KMS-11 (cell line): Measurements from ENCODE around the gene FUOM.
"Not testable (repeated sequence)": the region's sequence is repeated elsewhere in the genome, so short reads cannot be mapped to it uniquely, and the experiment has no call there.

Experiments used
- H2AFZ ChIP-seq: fragments of 200-600 bp; sonication (generic); 2 replicates; pipeline ENCODE4 v1.6.1; 2016; ENCODE audit warnings: antibody characterized with exemption, mixed run types, low read depth
- H3K27ac ChIP-seq: fragments of 200-600 bp; sonication (generic); 2 replicates; pipeline ENCODE4 v1.6.1; 2016; ENCODE audit warnings: mild to moderate bottlenecking, mixed run types
- H3K27me3 ChIP-seq: fragments of 200-600 bp; sonication (generic); 2 replicates; pipeline ENCODE4 v1.6.1; 2017; ENCODE audit warnings: mild to moderate bottlenecking, low read depth, mixed run types, moderate library complexity; ENCODE audit not compliant: insufficient read depth
- H3K36me3 ChIP-seq: fragments of 200-600 bp; sonication (generic); 2 replicates; pipeline ENCODE4 v1.6.1; 2017; ENCODE audit warnings: mild to moderate bottlenecking, mixed run types; ENCODE audit not compliant: insufficient read depth
- H3K4me1 ChIP-seq: fragments of 200-600 bp; sonication (generic); 2 replicates; pipeline ENCODE4 v1.6.1; 2016; ENCODE audit warnings: mild to moderate bottlenecking, low read depth, mixed run types; ENCODE audit not compliant: poor library complexity, severe bottlenecking
- H3K4me2 ChIP-seq: fragments of 200-600 bp; sonication (generic); 2 replicates; pipeline ENCODE4 v1.7.0; 2016; ENCODE audit warnings: mild to moderate bottlenecking, mixed run types
- H3K4me3 ChIP-seq: fragments of 200-600 bp; sonication (generic); IDR thresholded peaks from 2 replicates; pipeline ENCODE4 v1.6.1; 2017; ENCODE audit warnings: low read depth, low read length, mixed read lengths; ENCODE audit not compliant: insufficient read depth
- H3K79me2 ChIP-seq: fragments of 200-600 bp; sonication (generic); 2 replicates; pipeline ENCODE4 v1.6.1; 2016; ENCODE audit warnings: low read depth, mixed run types; ENCODE audit not compliant: insufficient read depth
- H3K9ac ChIP-seq: fragments of 200-600 bp; sonication (generic); 2 replicates; pipeline ENCODE4 v1.6.1; 2016; ENCODE audit warnings: mild to moderate bottlenecking, mixed run types
- H4K20me1 ChIP-seq: fragments of 200-600 bp; sonication (generic); 2 replicates; pipeline ENCODE4 v1.6.1; 2016; ENCODE audit warnings: mild to moderate bottlenecking, mixed run types; ENCODE audit not compliant: insufficient read depth
- TF ChIP-seq, protein P1 (sequence below): fragments of 200-600 bp; sonication (generic); conservative IDR thresholded peaks from 2 replicates; pipeline ENCODE4 v1.6.1; 2017; ENCODE audit warnings: low read depth, mild to moderate bottlenecking, antibody characterized with exemption, low read length, moderate library complexity, mixed read lengths

FUOM gene

DNA sequence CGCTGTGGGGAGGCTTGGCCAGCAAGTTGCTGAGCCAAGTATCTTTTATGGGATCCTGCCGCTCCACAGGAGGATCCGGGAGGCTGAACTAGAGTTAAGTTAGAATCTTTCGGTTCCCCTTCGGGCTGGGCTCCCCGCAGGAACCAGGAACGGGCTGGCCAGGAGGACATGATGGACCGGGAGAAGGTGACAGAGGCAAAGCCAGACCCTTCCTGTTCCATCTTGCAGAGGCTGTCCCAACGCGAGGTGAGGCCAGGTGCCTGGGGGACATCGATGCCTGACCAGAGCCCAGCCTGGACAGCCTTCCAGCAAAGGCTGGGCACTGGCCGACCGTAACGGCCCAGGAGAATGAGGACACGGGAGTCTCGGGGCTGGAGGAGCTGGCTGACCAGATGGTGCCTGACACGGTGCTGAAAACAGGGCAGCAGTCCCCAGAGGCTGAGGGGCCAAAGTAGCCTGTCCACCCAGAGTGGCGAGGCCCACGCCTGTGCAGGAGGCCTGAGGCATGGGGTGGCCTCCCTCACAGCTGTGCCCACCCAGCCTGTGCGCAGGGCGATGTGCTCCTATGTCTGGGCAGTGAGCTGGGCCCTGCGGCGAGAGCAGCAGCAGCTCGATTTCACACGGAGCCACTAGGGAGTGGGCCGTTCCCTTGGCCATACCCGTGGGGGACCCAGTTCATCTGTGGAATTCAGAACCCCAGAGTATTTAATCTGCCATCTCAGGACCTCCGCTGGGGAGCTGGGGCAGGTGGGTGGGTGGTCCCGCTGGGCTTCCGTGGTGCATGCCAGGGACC is 19.4 kb upstream of the FUOM start:
- H3K36me3 ChIP-seq = no peaks in the 10 kb centered on the region
- H3K4me1 ChIP-seq = peaks cover 6% of the 10 kb centered on the region
- TF ChIP-seq, protein P1, sequence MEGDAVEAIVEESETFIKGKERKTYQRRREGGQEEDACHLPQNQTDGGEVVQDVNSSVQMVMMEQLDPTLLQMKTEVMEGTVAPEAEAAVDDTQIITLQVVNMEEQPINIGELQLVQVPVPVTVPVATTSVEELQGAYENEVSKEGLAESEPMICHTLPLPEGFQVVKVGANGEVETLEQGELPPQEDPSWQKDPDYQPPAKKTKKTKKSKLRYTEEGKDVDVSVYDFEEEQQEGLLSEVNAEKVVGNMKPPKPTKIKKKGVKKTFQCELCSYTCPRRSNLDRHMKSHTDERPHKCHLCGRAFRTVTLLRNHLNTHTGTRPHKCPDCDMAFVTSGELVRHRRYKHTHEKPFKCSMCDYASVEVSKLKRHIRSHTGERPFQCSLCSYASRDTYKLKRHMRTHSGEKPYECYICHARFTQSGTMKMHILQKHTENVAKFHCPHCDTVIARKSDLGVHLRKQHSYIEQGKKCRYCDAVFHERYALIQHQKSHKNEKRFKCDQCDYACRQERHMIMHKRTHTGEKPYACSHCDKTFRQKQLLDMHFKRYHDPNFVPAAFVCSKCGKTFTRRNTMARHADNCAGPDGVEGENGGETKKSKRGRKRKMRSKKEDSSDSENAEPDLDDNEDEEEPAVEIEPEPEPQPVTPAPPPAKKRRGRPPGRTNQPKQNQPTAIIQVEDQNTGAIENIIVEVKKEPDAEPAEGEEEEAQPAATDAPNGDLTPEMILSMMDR = no peak
- H3K27me3 ChIP-seq = no peaks in the 10 kb centered on the region; the same call in 1 of the 2 replicates
- H3K9ac ChIP-seq = no peak overlapping the region
- H3K27ac ChIP-seq = no peak overlapping the region
- H2AFZ ChIP-seq = no peak overlapping the region
- peak overlapping the region; percentile 92 for H3K4me2 ChIP-seq
- H3K79me2 ChIP-seq = no peaks in the 10 kb centered on the region
- H4K20me1 ChIP-seq = no peaks in the 10 kb centered on the region
- no peak overlapping the region for H3K4me3 ChIP-seq

DNA sequence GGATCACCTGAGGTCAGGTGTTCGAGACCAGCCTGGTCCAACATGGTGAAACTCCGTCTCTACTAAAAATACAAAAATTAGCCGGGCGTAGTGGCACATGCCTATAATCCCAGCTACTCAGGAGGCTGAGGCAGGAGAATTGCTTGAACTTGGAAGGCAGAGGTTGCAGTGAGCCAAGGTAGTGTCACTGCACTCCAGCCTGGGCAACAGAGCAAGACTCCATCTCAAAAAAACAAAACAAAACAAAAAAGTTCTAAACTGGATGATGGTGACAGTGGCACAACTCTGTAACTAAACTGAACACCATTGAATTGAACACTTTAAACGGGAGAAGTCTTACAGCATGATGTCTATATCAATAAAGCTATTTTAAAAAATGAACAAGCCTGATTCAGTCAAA is 18.4 kb upstream of the FUOM start:
- not testable (repeated sequence) for H3K27ac ChIP-seq, H3K4me1 ChIP-seq, H3K9ac ChIP-seq, H3K36me3 ChIP-seq, H3K79me2 ChIP-seq, H4K20me1 ChIP-seq, H3K27me3 ChIP-seq, H3K4me3 ChIP-seq, H3K4me2 ChIP-seq, H2AFZ ChIP-seq

DNA sequence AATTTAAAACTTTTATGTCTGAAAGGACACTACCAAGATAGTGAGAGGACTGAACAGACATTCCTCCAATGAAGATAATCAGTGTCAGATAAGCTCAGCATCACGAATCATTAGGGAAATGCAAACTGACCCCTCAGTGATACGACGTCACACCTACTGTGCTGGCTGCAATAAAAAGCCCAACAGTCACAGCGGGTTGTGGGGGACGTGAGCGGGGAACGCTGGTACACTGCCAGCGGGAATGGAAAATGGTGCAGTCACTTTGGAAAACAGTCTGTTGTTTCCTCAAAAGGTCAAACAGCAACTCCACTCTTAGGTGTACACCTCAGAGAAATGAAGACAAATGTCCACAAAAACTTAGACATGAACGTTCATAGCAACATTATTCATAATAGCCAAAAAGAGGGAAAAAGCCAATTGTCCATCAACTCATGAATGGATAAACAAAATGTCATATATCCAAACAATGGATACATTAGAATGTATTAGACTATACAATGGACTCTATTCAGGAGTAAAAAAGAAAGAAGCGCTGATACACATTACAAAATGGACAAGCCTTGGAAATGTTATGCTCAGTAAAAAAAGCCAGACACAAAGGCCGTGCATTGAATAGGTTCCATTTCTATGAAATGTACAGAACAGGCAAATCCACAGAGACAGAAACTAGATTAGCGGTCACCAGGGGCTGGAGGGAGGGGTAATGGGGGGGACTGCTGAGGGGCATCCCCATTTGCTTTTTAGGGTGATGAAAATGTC is 17.7 kb upstream of the FUOM start:
- Histone ChIP-seq H3K27ac (no peak overlapping the region), H2AFZ (no peak overlapping the region), H3K4me1 (peaks cover 6% of the 10 kb centered on the region), H3K36me3 (no peaks in the 10 kb centered on the region), H3K4me2 (no peak overlapping the region), H4K20me1 (no peaks in the 10 kb centered on the region), H3K27me3 (no peaks in the 10 kb centered on the region; the same call in 1 of the 2 replicates), H3K79me2 (no peaks in the 10 kb centered on the region), H3K9ac (no peak overlapping the region), H3K4me3 (no peak overlapping the region)
- TF ChIP-seq, protein P1 = no peak

GRCh38 chr10:133373174-133374090 is 15.6 kb upstream of the FUOM start, which contains the start of gene ECHS1:
Gene ECHS1, minus strand, starts transcription at chr10:133373354. Its CDS starts 21 bp downstream, at chr10:133373333.
- Histone ChIP-seq H3K4me3 (no peak within 1 kb of the TSS), H3K9ac (peak within 1 kb of the TSS; percentile 32; the same call in 1 of the 2 replicates), H2AFZ (peak within 1 kb of the TSS; percentile 57), H3K4me1 (peaks cover 6% of the 10 kb centered on the region), H3K27ac (no peak within 1 kb of the TSS), H3K27me3 (no peaks in the 10 kb centered on the region; the same call in 1 of the 2 replicates), H3K4me2 (peak within 1 kb of the TSS; percentile 54), H3K36me3 (no peaks in the 10 kb centered on the region), H4K20me1 (no peaks in the 10 kb centered on the region), H3K79me2 (no peaks in the 10 kb centered on the region)
- TF ChIP-seq, protein P1 = no peak
